ENCODE measurements around the gene GTF2F2.

The GTF2F2 gene

DNA sequence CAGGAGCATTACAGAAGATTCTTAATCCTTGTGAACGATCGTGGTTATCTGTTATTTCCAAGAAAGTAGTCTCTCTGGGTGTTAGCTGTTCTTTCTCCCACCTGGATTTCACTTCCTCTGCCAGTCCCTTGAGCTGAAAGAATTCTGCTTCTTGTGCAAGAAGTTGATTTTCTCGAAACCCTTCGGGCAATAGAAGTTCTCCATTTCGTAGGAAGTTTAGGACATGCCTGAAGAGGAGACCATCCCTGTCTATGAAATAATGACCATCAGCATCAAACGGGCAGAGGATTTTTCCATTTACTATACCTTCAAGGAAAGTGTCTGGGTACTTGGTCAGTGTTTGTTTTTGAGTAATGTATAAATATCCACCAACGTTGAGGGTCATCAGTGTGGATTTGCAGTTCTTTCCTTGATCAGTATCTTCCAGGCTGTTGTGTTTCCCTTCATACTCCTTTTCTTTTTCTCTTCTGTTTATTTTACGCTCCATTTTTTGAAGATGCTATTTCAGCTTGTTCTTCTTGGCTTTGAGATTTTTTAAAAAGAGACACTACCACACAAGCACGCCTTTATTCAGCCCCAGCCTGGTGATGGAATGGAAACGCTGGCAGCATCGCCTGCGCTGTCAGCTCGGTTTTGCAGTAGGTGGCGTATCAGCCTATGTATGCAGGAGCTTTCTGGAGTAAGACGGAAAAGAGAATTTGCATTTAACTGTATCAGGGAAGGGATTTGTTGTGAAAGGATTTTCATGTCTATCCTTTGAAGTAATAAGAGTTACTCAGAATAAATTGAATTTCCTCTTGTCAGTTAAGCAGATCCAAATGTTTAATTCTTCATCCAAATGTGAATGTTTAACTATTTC lies 74.0 kb downstream of the GTF2F2 start:
- H3K9me3 ChIP-seq (replicated peaks in 1 of 2; ENCODE audit: control insufficient read depth in 2 of 2, insufficient read depth in 1 of 2, low read depth in 1 of 2, low read length in 2 of 2): no peaks in the 10 kb centered on the region
- no CpG with 5 or more reads among the region's 15 CpGs for WGBS, 2 donors (ENCODE audit: extremely low coverage in 2 of 2, insufficient read length in 2 of 2, insufficient replicate concordance in 1 of 2)
- H2BK120ac ChIP-seq (ENCODE audit: low read depth, low read length): no peak overlapping the region
- no peak overlapping the region for H2AK5ac ChIP-seq (ENCODE audit: low read depth, low read length)
- no peak for DNase-seq (ENCODE audit: low spot score)
- H4K91ac ChIP-seq (ENCODE audit: low read depth, low read length, poor library complexity): no peak overlapping the region
- no peak overlapping the region for H3K18ac ChIP-seq (ENCODE audit: low read length)
- H3K4ac ChIP-seq (ENCODE audit: low read length): no peak overlapping the region
- H2BK15ac ChIP-seq (ENCODE audit: low read length): no peak overlapping the region
- H3K14ac ChIP-seq (ENCODE audit: low read length): no peak overlapping the region
- H3K27ac ChIP-seq (replicated peaks; ENCODE audit: low read length): no peak overlapping the region
- no peaks in the 10 kb centered on the region for H3K27me3 ChIP-seq (ENCODE audit: control insufficient read depth in 3 of 3, insufficient read depth in 3 of 3, low read depth in 1 of 3, low read length in 3 of 3)
- no peaks in the 10 kb centered on the region for H3K4me1 ChIP-seq (ENCODE audit: control insufficient read depth in 2 of 2, insufficient read depth in 1 of 2, low read depth in 1 of 2, low read length in 2 of 2)
- no peak overlapping the region for H3K4me2 ChIP-seq (ENCODE audit: insufficient read depth, low read length, poor library complexity, severe bottlenecking)
- peaks cover 0 to 10% of the 10 kb centered on the region in 2 donors for H3K36me3 ChIP-seq (replicated peaks in 1 of 2; ENCODE audit: control insufficient read depth in 2 of 2, insufficient read depth in 2 of 2, low read length in 2 of 2)
- H4K8ac ChIP-seq (ENCODE audit: low read depth, low read length): no peak overlapping the region
- no peak overlapping the region for H2BK12ac ChIP-seq (ENCODE audit: low read length)
- H3K23ac ChIP-seq (ENCODE audit: low read depth, low read length, poor library complexity): no peak overlapping the region
- H3K4me3 ChIP-seq (ENCODE audit: low read length in 2 of 2): no peak overlapping the region
- H3K79me1 ChIP-seq (ENCODE audit: low read depth, low read length): no peaks in the 10 kb centered on the region
- H2BK5ac ChIP-seq (ENCODE audit: low read length): no peak overlapping the region
- no peak overlapping the region for H2AFZ ChIP-seq (ENCODE audit: low read length)
- H3K9ac ChIP-seq (ENCODE audit: low read depth, low read length, poor library complexity): no peak overlapping the region

DNA sequence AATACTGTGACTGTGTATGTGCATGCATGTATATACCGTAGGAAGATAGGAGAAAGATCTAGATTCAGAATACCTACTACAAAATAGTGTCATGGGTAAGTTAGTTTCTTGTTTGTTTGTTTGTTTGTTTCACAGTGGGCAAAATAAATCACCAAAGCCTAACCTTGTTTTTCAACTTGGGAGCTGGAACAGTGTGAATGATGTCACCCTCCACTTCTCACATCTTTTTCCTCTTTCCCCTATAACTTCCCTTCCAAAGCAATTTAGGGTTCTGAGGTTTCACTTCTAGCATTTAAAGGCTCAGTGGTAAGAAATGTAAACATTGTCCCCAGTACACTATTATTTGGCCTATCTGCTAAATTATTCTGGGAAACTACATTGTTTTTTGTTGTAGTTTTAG lies 75.1 kb downstream of the GTF2F2 start:
- no peak for DNase-seq (ENCODE audit: low spot score)
- no peak overlapping the region for H3K9ac ChIP-seq (ENCODE audit: low read depth, low read length, poor library complexity)
- H2BK120ac ChIP-seq (ENCODE audit: low read depth, low read length): no peak overlapping the region
- H3K4ac ChIP-seq (ENCODE audit: low read length): no peak overlapping the region
- H3K18ac ChIP-seq (ENCODE audit: low read length): no peak overlapping the region
- H2BK15ac ChIP-seq (ENCODE audit: low read length): no peak overlapping the region
- no peaks in the 10 kb centered on the region for H3K79me1 ChIP-seq (ENCODE audit: low read depth, low read length)
- peaks cover 0 to 10% of the 10 kb centered on the region in 2 donors for H3K36me3 ChIP-seq (replicated peaks in 1 of 2; ENCODE audit: control insufficient read depth in 2 of 2, insufficient read depth in 2 of 2, low read length in 2 of 2)
- no peak overlapping the region for H2BK5ac ChIP-seq (ENCODE audit: low read length)
- no peaks in the 10 kb centered on the region for H3K27me3 ChIP-seq (ENCODE audit: control insufficient read depth in 3 of 3, insufficient read depth in 3 of 3, low read depth in 1 of 3, low read length in 3 of 3)
- H4K91ac ChIP-seq (ENCODE audit: low read depth, low read length, poor library complexity): no peak overlapping the region
- no peak overlapping the region for H4K8ac ChIP-seq (ENCODE audit: low read depth, low read length)
- no peak overlapping the region for H2AFZ ChIP-seq (ENCODE audit: low read length)
- H3K4me3 ChIP-seq (ENCODE audit: low read length in 2 of 2): no peak overlapping the region
- H3K4me1 ChIP-seq (ENCODE audit: control insufficient read depth in 2 of 2, insufficient read depth in 1 of 2, low read depth in 1 of 2, low read length in 2 of 2): no peaks in the 10 kb centered on the region
- no peaks in the 10 kb centered on the region for H3K9me3 ChIP-seq (replicated peaks in 1 of 2; ENCODE audit: control insufficient read depth in 2 of 2, insufficient read depth in 1 of 2, low read depth in 1 of 2, low read length in 2 of 2)
- H3K27ac ChIP-seq (replicated peaks; ENCODE audit: low read length): no peak overlapping the region
- H2AK5ac ChIP-seq (ENCODE audit: low read depth, low read length): no peak overlapping the region
- H2BK12ac ChIP-seq (ENCODE audit: low read length): no peak overlapping the region
- H3K14ac ChIP-seq (ENCODE audit: low read length): no peak overlapping the region
- no peak overlapping the region for H3K4me2 ChIP-seq (ENCODE audit: insufficient read depth, low read length, poor library complexity, severe bottlenecking)
- no CpG with 5 or more reads among the region's 1 CpG for WGBS, 2 donors (ENCODE audit: extremely low coverage in 2 of 2, insufficient read length in 2 of 2, insufficient replicate concordance in 1 of 2)
- H3K23ac ChIP-seq (ENCODE audit: low read depth, low read length, poor library complexity): no peak overlapping the region

DNA sequence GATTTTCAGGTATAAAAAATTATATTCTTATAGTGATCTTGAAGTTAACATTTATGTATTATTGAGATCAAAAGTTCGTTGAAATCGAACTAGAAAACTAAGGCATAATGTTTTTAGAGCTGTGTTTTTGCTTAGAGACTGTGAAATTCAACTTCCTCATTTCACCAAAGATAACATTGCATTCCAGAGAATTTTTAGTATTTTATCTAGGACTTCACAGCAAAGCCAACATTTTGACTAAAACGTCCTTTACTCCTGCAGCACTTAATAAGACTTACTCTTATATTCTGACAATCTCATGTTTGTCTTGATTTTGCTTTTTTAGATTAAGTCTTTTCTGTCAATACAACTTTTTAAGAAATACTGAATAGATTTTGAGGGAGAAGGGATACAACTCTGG lies 75.8 kb downstream of the GTF2F2 start:
- no peak overlapping the region for H3K9ac ChIP-seq (ENCODE audit: low read depth, low read length, poor library complexity)
- no peak for DNase-seq (ENCODE audit: low spot score)
- H2BK5ac ChIP-seq (ENCODE audit: low read length): no peak overlapping the region
- no CpG with 5 or more reads among the region's 3 CpGs for WGBS, 2 donors (ENCODE audit: extremely low coverage in 2 of 2, insufficient read length in 2 of 2, insufficient replicate concordance in 1 of 2)
- no peak overlapping the region for H3K18ac ChIP-seq (ENCODE audit: low read length)
- no peak overlapping the region for H3K27ac ChIP-seq (replicated peaks; ENCODE audit: low read length)
- no peak overlapping the region for H3K4ac ChIP-seq (ENCODE audit: low read length)
- H3K4me2 ChIP-seq (ENCODE audit: insufficient read depth, low read length, poor library complexity, severe bottlenecking): no peak overlapping the region
- no peak overlapping the region for H3K23ac ChIP-seq (ENCODE audit: low read depth, low read length, poor library complexity)
- H2AK5ac ChIP-seq (ENCODE audit: low read depth, low read length): no peak overlapping the region
- no peaks in the 10 kb centered on the region for H3K27me3 ChIP-seq (ENCODE audit: control insufficient read depth in 3 of 3, insufficient read depth in 3 of 3, low read depth in 1 of 3, low read length in 3 of 3)
- H3K79me1 ChIP-seq (ENCODE audit: low read depth, low read length): no peaks in the 10 kb centered on the region
- H3K14ac ChIP-seq (ENCODE audit: low read length): no peak overlapping the region
- peaks cover 0 to 10% of the 10 kb centered on the region in 2 donors for H3K36me3 ChIP-seq (replicated peaks in 1 of 2; ENCODE audit: control insufficient read depth in 2 of 2, insufficient read depth in 2 of 2, low read length in 2 of 2)
- H2AFZ ChIP-seq (ENCODE audit: low read length): no peak overlapping the region
- H3K4me1 ChIP-seq (ENCODE audit: control insufficient read depth in 2 of 2, insufficient read depth in 1 of 2, low read depth in 1 of 2, low read length in 2 of 2): no peaks in the 10 kb centered on the region
- H4K8ac ChIP-seq (ENCODE audit: low read depth, low read length): no peak overlapping the region
- H3K9me3 ChIP-seq (replicated peaks in 1 of 2; ENCODE audit: control insufficient read depth in 2 of 2, insufficient read depth in 1 of 2, low read depth in 1 of 2, low read length in 2 of 2): no peaks in the 10 kb centered on the region
- H3K4me3 ChIP-seq (ENCODE audit: low read length in 2 of 2): no peak overlapping the region
- H4K91ac ChIP-seq (ENCODE audit: low read depth, low read length, poor library complexity): no peak overlapping the region
- no peak overlapping the region for H2BK120ac ChIP-seq (ENCODE audit: low read depth, low read length)
- H2BK15ac ChIP-seq (ENCODE audit: low read length): no peak overlapping the region
- no peak overlapping the region for H2BK12ac ChIP-seq (ENCODE audit: low read length)

DNA sequence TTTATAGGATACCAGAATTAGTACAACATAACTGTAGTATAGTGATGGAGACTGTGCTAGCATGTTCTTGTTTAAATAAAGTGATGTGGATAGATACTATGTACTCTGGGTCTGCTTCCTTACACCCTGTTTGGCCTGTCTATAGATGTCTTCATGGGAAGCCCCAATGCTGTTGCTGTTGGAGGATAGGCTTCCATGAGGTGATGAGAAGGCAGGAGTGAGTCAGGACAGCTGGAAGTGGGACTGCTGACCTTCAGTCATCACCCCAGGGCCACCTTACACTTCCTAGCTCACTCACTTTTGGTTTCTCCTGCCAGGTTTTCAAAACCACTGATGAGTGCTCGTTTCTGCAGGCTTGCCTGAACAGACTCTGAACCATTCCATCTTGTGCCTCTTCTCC lies 76.3 kb downstream of the GTF2F2 start:
- Histone ChIP-seq H4K91ac (ENCODE audit: low read depth, low read length, poor library complexity) (no peak overlapping the region), H3K4me2 (ENCODE audit: insufficient read depth, low read length, poor library complexity, severe bottlenecking) (no peak overlapping the region), H3K23ac (ENCODE audit: low read depth, low read length, poor library complexity) (no peak overlapping the region), H4K8ac (ENCODE audit: low read depth, low read length) (no peak overlapping the region), H3K36me3 (replicated peaks in 1 of 2; ENCODE audit: control insufficient read depth in 2 of 2, insufficient read depth in 2 of 2, low read length in 2 of 2) (peaks cover 0 to 13% of the 10 kb centered on the region in 2 donors), H3K9me3 (replicated peaks in 1 of 2; ENCODE audit: control insufficient read depth in 2 of 2, insufficient read depth in 1 of 2, low read depth in 1 of 2, low read length in 2 of 2) (no peaks in the 10 kb centered on the region), H2AFZ (ENCODE audit: low read length) (no peak overlapping the region), H2BK5ac (ENCODE audit: low read length) (no peak overlapping the region), H3K79me1 (ENCODE audit: low read depth, low read length) (peaks cover under 1% of the 10 kb centered on the region), H3K4me3 (ENCODE audit: low read length in 2 of 2) (no peak overlapping the region), H2BK120ac (ENCODE audit: low read depth, low read length) (no peak overlapping the region), H3K4ac (ENCODE audit: low read length) (no peak overlapping the region), H3K18ac (ENCODE audit: low read length) (no peak overlapping the region), H3K14ac (ENCODE audit: low read length) (no peak overlapping the region), H2AK5ac (ENCODE audit: low read depth, low read length) (no peak overlapping the region), H3K9ac (ENCODE audit: low read depth, low read length, poor library complexity) (no peak overlapping the region), H3K4me1 (ENCODE audit: control insufficient read depth in 2 of 2, insufficient read depth in 1 of 2, low read depth in 1 of 2, low read length in 2 of 2) (no peaks in the 10 kb centered on the region), H3K27me3 (ENCODE audit: control insufficient read depth in 3 of 3, insufficient read depth in 3 of 3, low read depth in 1 of 3, low read length in 3 of 3) (no peaks in the 10 kb centered on the region), H2BK12ac (ENCODE audit: low read length) (no peak overlapping the region), H2BK15ac (ENCODE audit: low read length) (no peak overlapping the region), H3K27ac (replicated peaks; ENCODE audit: low read length) (no peak overlapping the region)
- WGBS, 2 donors (ENCODE audit: extremely low coverage in 2 of 2, insufficient read length in 2 of 2, insufficient replicate concordance in 1 of 2): no CpG with 5 or more reads among the region's 1 CpG
- no peak for DNase-seq (ENCODE audit: low spot score)
